Measurements from ENCODE around the gene MYD88. TPM values are rescaled to one million over a fixed set of nuclear protein-coding genes. Genes with fewer than 3 reads are reported as not detected.

Gene MYD88
- total and polyA plus RNA-seq, 9 of the 15 experiments (the other 6 are each of a cell fraction or from before 2014, with no cell fraction given) = 3.2 to 47.3 (median 27.6) TPM

- TF ChIP-seq AFF4 (CRISPR knock-in tag; IDR thresholded peaks at IDR 0.05) (no peak), CCNT2 (IDR thresholded peaks at IDR 0.05; ENCODE audit: borderline replicate concordance, extremely low read depth, insufficient read length, low read depth, low read length) (peak; percentile 64), KLF6 (CRISPR knock-in tag; IDR thresholded peaks at IDR 0.05; ENCODE audit: borderline replicate concordance) (no peak), ESRRA (IDR thresholded peaks at IDR 0.05; ENCODE audit: borderline replicate concordance, low read depth) (peak; percentile 65; the same call in 1 of the 2 replicates), RBM34 (IDR thresholded peaks at IDR 0.05; ENCODE audit: borderline replicate concordance, insufficient read depth, low read length) (no peak), ZNF23 (CRISPR knock-in tag; IDR thresholded peaks at IDR 0.05) (no peak), ZBTB49 (CRISPR knock-in tag; IDR thresholded peaks at IDR 0.05; ENCODE audit: borderline replicate concordance) (no peak), EP400 (IDR thresholded peaks at IDR 0.05) (peak; percentile 42; the same call in 1 of the 2 replicates), FOXP4 (CRISPR knock-in tag; IDR thresholded peaks at IDR 0.05; ENCODE audit: borderline replicate concordance) (peak; percentile 76; the same call in 1 of the 2 replicates), HMGXB4 (CRISPR knock-in tag; IDR thresholded peaks at IDR 0.05) (no peak), MAFG (tag; conservative IDR thresholded peaks at IDR 0.05) (no peak), MCM3 (IDR thresholded peaks at IDR 0.05) (no peak), ZNF12 (CRISPR knock-in tag; IDR thresholded peaks at IDR 0.05) (no peak; the same call in none of the 2 replicates), PHF8 (IDR thresholded peaks at IDR 0.05; ENCODE audit: borderline replicate concordance, low read length) (peak; percentile 89; the same call in 1 of the 2 replicates), BRD9 (IDR thresholded peaks at IDR 0.05; ENCODE audit: low read depth, partially characterized antibody) (no peak), CBX1 (IDR thresholded peaks at IDR 0.05; ENCODE audit: low read depth) (no peak)
Observed at GRCh38 chr3:38136777-38137614, 1.5 kb upstream of the MYD88 start, which contains the start of gene ACAA1 (continued).
